Calu3 (cell line): Measurements from ENCODE around the gene CPNE8. TPM values are rescaled to one million over a fixed set of nuclear protein-coding genes. Genes with fewer than 3 reads are reported as not detected.

Experiments
- BruUV-seq: library from RNA; stranded (reverse); fragments of 400-500 nt; replicated peaks from 2 replicates; lab custom pipeline; 2021; lab: Mats Ljungman, UMichigan
- CTCF ChIA-PET: fragments of 300-600 bp; sonication (Branson Sonifier 250); formaldehyde crosslinking; loops from one replicate; lab custom pipeline; 2022; ENCODE audit warnings: antibody characterized with exemption; lab: Charles Lee
- DNase-seq: peaks from one replicate; pipeline ENCODE4 v3.0.0; 2022
- H3K27ac Mint-ChIP-seq: one replicate; pipeline ENCODE4 v1.8.0; 2022; ENCODE audit warnings: mixed read lengths; ENCODE audit not compliant: unreplicated experiment
- H3K27me3 Mint-ChIP-seq: one replicate; pipeline ENCODE4 v1.8.0; 2022; ENCODE audit warnings: mixed read lengths; ENCODE audit not compliant: unreplicated experiment
- H3K36me3 Mint-ChIP-seq: one replicate; pipeline ENCODE4 v1.8.0; 2022; ENCODE audit warnings: mild to moderate bottlenecking, moderate library complexity, mixed read lengths; ENCODE audit not compliant: insufficient read depth, unreplicated experiment
- H3K4me1 Mint-ChIP-seq: one replicate; pipeline ENCODE4 v1.8.0; 2022; ENCODE audit warnings: mild to moderate bottlenecking, low read depth, mixed read lengths; ENCODE audit not compliant: unreplicated experiment
- H3K4me3 Mint-ChIP-seq: one replicate; pipeline ENCODE4 v1.8.0; 2022; ENCODE audit warnings: mild to moderate bottlenecking, low read depth, moderate library complexity, mixed read lengths; ENCODE audit not compliant: unreplicated experiment
- H3K9me3 Mint-ChIP-seq: one replicate; pipeline ENCODE4 v1.8.0; 2022; ENCODE audit warnings: low read depth, mixed read lengths; ENCODE audit not compliant: unreplicated experiment
- intact Hi-C: fragments of 100-400 bp; cut with micrococcal nuclease; formaldehyde crosslinking; loops from one replicate; pipeline ENCODE4 v1.10.0; 2022; ENCODE audit not compliant: unreplicated experiment
- total RNA-seq: library from RNA; stranded (reverse); gene quantifications from 2 replicates; pipeline ENCODE4 v1.2.3, GENCODE V29; 2022
- TF ChIP-seq, protein P1 (sequence below): fragments of 200-600 bp; IDR thresholded peaks from one replicate; pipeline ENCODE4 v1.8.0; 2022; ENCODE audit warnings: antibody characterized with exemption; ENCODE audit not compliant: unreplicated experiment

The CPNE8 gene
- total RNA-seq, 1 experiment from 2014 or later = 17.8 TPM

DNA sequence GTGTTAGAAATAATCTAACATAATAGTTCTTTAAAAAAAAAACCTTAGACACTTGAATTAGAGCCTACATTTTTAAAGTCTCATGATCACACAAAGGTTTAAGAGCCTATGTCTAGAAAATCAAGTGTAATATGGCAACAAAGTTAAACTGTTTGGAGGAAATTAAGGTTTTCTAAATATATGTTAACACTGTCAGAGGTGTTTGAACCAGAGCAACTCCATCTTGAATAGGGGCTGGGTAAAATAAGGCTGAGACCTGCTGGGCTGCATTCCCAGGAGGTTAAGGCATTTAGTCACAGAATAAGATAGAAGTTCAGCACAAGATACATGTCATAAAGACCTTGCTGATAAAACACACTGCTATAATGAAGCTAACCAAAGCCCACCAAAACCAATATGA is 12.4 kb downstream of the CPNE8 start:
- Mint-ChIP-seq H3K36me3 (no peaks in the 10 kb centered on the region), H3K9me3 (peaks cover 5% of the 10 kb centered on the region), H3K27me3 (no peaks in the 10 kb centered on the region), H3K27ac (peak overlapping the region; percentile 78), H3K4me1 (peaks cover 24% of the 10 kb centered on the region), H3K4me3 (peak overlapping the region; percentile 54)
- CTCF ChIA-PET = interaction anchor here (1.2 kb wide), 2 partner anchors 10 to 13 kb away, joined by 3 to 10 read pairs; partner anchors contain the start of gene CPNE8
- intact Hi-C loops = loop anchor here (1.0 to 10.0 kb wide), 2 partner anchors 8 to 118 kb away; no protein-coding TSS in a partner anchor
- DNase-seq = no peak
- BruUV-seq = no TSS peak
- TF ChIP-seq, protein P1, sequence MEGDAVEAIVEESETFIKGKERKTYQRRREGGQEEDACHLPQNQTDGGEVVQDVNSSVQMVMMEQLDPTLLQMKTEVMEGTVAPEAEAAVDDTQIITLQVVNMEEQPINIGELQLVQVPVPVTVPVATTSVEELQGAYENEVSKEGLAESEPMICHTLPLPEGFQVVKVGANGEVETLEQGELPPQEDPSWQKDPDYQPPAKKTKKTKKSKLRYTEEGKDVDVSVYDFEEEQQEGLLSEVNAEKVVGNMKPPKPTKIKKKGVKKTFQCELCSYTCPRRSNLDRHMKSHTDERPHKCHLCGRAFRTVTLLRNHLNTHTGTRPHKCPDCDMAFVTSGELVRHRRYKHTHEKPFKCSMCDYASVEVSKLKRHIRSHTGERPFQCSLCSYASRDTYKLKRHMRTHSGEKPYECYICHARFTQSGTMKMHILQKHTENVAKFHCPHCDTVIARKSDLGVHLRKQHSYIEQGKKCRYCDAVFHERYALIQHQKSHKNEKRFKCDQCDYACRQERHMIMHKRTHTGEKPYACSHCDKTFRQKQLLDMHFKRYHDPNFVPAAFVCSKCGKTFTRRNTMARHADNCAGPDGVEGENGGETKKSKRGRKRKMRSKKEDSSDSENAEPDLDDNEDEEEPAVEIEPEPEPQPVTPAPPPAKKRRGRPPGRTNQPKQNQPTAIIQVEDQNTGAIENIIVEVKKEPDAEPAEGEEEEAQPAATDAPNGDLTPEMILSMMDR = no peak

DNA sequence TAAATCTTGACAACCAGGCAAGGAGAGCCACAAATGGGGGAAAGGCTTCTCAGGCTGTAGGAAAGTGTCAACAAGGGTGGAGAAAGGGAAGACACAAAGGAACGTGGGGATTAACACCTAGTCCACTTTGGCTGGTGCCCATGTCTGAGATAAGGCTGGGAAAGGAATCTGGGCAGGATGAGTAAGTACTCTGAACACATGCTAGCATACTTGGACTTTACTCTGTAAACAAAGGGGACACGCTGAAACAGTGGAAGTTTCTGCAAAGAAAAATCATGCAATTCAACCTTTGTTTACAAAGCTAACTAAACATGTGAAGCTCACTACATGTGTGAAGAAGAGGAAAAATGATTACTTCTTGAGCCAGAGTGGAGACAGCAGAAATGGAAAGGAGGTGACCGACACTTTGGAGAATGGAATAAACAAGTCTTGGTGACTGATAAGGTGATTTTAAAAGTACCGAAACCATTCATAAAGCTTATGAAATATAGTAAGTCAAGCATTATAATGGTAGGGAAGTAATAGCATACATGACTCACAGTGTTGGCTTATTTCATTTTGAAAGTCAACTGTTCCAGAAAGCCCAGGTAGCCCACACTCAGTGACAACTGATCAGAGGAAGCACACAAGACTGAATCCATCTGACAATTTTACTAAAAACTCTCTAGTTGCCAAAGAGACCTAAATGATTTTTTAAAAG is 13.2 kb downstream of the CPNE8 start:
- CTCF ChIA-PET = interaction anchor here (1.2 kb wide), 2 partner anchors 9 to 13 kb away, joined by 3 to 10 read pairs; partner anchors contain the start of gene CPNE8
- peak overlapping the region; percentile 54 for H3K4me3 Mint-ChIP-seq
- peaks cover 24% of the 10 kb centered on the region for H3K4me1 Mint-ChIP-seq
- intact Hi-C loops = loop anchor here (1.0 to 10.0 kb wide), 2 partner anchors 9 to 117 kb away; no protein-coding TSS in a partner anchor
- peak; percentile 32 for DNase-seq
- BruUV-seq = no TSS peak
- H3K9me3 Mint-ChIP-seq = peaks cover 5% of the 10 kb centered on the region
- H3K27ac Mint-ChIP-seq = peak overlapping the region; percentile 78
- TF ChIP-seq, protein P1 = no peak
- no peaks in the 10 kb centered on the region for H3K36me3 Mint-ChIP-seq
- no peaks in the 10 kb centered on the region for H3K27me3 Mint-ChIP-seq

DNA sequence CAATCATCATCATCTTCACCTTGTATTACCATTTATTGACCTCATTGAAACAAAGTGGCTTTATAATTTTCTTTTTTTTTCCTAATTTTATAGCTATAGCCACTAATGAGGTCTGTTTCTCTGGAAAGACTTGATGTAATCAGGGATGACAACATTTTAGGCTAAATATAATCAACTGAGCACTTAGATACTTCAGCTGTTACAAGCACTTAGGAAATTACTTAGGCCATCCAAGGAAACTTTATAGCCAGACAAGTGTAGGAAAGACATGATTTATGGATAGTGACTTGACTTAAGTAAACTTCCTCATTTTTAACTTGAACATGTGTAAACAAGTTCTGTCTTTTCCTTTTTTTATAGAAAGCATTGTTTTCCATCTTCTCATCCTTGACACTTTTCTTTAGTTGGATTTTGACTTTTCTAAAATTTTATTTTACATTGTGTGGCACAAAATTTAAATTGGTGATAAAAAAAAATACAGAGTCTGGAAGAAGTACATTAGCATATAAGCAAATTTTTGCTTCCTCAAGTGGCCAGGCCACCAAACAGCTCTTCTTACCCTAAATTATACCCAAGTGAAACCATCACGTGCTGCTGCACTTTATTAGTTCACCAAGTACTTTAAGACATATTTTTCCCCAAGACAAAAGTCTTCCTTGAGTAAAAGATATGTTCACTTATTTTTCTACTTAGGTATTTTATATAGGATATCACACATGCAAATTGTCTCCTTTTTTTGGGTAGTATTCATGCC is 15.1 kb downstream of the CPNE8 start:
- no peak for DNase-seq
- peaks cover 39% of the 10 kb centered on the region for H3K4me1 Mint-ChIP-seq
- no peak overlapping the region for H3K4me3 Mint-ChIP-seq
- no peaks in the 10 kb centered on the region for H3K27me3 Mint-ChIP-seq
- no TSS peak for BruUV-seq
- TF ChIP-seq, protein P1 = no peak
- no peak overlapping the region for H3K27ac Mint-ChIP-seq
- H3K36me3 Mint-ChIP-seq = no peaks in the 10 kb centered on the region
- CTCF ChIA-PET = interaction anchor here (0.6 kb wide), 1 partner anchor 229 kb away, joined by 3 read pairs; no protein-coding TSS in a partner anchor
- intact Hi-C loops = loop anchor here (10.0 kb wide), 1 partner anchor 115 kb away; no protein-coding TSS in a partner anchor
- H3K9me3 Mint-ChIP-seq = peaks cover 5% of the 10 kb centered on the region

DNA sequence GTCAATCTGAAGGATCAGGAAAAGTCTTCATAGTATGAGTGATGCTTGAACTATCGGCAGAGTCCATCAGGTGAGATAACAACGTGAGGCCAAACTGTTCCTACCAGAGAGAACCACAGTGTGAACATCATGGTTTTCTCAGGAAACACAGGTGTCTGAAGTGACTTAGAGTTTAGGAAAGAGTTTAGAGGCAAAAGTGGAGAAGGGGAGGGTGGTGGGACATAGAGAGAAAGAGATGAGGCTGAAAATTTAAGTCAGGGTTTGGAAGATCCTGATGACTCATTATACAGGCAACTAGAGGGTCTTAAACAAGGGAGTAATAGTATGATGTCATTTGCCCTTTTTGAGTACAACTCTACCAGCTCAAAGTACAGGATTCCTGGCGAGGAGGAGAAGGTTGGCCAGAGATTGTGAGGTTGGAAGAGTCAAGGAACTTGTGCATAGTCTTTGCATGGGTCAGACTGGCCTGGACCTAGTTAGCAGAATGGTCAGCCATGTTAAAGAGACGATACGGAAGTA is 16.0 kb downstream of the CPNE8 start:
- BruUV-seq = no TSS peak
- Mint-ChIP-seq H3K36me3 (no peaks in the 10 kb centered on the region), H3K4me1 (peaks cover 39% of the 10 kb centered on the region), H3K27me3 (no peaks in the 10 kb centered on the region), H3K27ac (no peak overlapping the region), H3K4me3 (no peak overlapping the region), H3K9me3 (peaks cover 5% of the 10 kb centered on the region)
- CTCF ChIA-PET = no interaction called here
- DNase-seq = no peak
- TF ChIP-seq, protein P1 = no peak
- intact Hi-C loops = no loop called here
